ENCODE data around the gene ADCY10.

GRCh38 chr1:167815650-167816049 lies 98.3 kb downstream of the ADCY10 start:
- TF ChIP-seq, protein P1, sequence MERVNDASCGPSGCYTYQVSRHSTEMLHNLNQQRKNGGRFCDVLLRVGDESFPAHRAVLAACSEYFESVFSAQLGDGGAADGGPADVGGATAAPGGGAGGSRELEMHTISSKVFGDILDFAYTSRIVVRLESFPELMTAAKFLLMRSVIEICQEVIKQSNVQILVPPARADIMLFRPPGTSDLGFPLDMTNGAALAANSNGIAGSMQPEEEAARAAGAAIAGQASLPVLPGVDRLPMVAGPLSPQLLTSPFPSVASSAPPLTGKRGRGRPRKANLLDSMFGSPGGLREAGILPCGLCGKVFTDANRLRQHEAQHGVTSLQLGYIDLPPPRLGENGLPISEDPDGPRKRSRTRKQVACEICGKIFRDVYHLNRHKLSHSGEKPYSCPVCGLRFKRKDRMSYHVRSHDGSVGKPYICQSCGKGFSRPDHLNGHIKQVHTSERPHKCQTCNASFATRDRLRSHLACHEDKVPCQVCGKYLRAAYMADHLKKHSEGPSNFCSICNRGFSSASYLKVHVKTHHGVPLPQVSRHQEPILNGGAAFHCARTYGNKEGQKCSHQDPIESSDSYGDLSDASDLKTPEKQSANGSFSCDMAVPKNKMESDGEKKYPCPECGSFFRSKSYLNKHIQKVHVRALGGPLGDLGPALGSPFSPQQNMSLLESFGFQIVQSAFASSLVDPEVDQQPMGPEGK (CRISPR knock-in tag; IDR thresholded peaks at IDR 0.05; ENCODE audit: borderline replicate concordance) = no peak
- TF ChIP-seq ZNF70 (CRISPR knock-in tag; IDR thresholded peaks at IDR 0.05) = no peak
- no peak for TF ChIP-seq TCF4 (CRISPR knock-in tag; IDR thresholded peaks at IDR 0.05; ENCODE audit: borderline replicate concordance)
- TF ChIP-seq BACH2 (CRISPR knock-in tag; IDR thresholded peaks at IDR 0.05; ENCODE audit: borderline replicate concordance) = no peak
- TF ChIP-seq ZC3H10 (CRISPR knock-in tag; IDR thresholded peaks at IDR 0.05) = no peak
- TF ChIP-seq RARB (CRISPR knock-in tag; IDR thresholded peaks at IDR 0.05) = no peak
- TF ChIP-seq ARNTL (CRISPR knock-in tag; IDR thresholded peaks at IDR 0.05; ENCODE audit: borderline replicate concordance, low read depth) = no peak
- no peak for TF ChIP-seq GLIS3 (CRISPR knock-in tag; IDR thresholded peaks at IDR 0.05)
- no peak for TF ChIP-seq PPARA (CRISPR knock-in tag; IDR thresholded peaks at IDR 0.05; ENCODE audit: borderline replicate concordance)

Data from SK-N-SH treated with all-trans-retinoic acid at 6 μM for 48 hours (cell line).